PC-9 (cell line): Measurements from ENCODE around the gene B3GNT3. TPM values are rescaled to one million over a fixed set of nuclear protein-coding genes. Genes with fewer than 3 reads are reported as not detected.

Source experiments
- BruUV-seq: library from RNA; stranded (reverse); fragments of 400-500 nt; replicated peaks from 2 replicates; lab custom pipeline; 2021; lab: Mats Ljungman, UMichigan
- CTCF ChIA-PET: fragments of 300-600 bp; sonication (Branson Sonifier 250); formaldehyde crosslinking; loops from one replicate; lab custom pipeline; 2022; ENCODE audit warnings: antibody characterized with exemption; lab: Charles Lee
- POLR2A ChIA-PET: fragments of 300-600 bp; sonication (Branson Sonifier 250); formaldehyde crosslinking; loops from one replicate; lab custom pipeline; 2022; ENCODE audit warnings: antibody characterized with exemption; ENCODE audit not compliant: unreplicated experiment; lab: Charles Lee
- DNase-seq, 2 experiments: peaks; one replicate each; pipeline versions ENCODE4 v3.0.0 to v3.0.0-alpha.2; 2015 to 2022; ENCODE audit warnings: mixed read lengths in 1 of 2
- H2AFZ ChIP-seq: fragments of 200-600 bp; sonication (generic); 2 replicates; pipeline ENCODE4 v1.8.1; 2017; ENCODE audit warnings: antibody characterized with exemption
- H3F3A ChIP-seq: fragments of 200-600 bp; sonication (generic); 2 replicates; pipeline ENCODE4 v1.8.1; 2017; ENCODE audit warnings: antibody characterized with exemption, mild to moderate bottlenecking, low read depth; ENCODE audit not compliant: insufficient read depth
- H3K27ac ChIP-seq: fragments of 200-600 bp; sonication (generic); 2 replicates; pipeline ENCODE4 v1.6.1; 2016; ENCODE audit warnings: mixed run types
- H3K27me3 ChIP-seq: fragments of 200-600 bp; sonication (generic); 2 replicates; pipeline ENCODE4 v1.6.1; 2016; ENCODE audit warnings: low read depth, mixed run types; ENCODE audit not compliant: insufficient read depth
- H3K36me3 ChIP-seq: fragments of 200-600 bp; sonication (generic); 2 replicates; pipeline ENCODE4 v1.6.1; 2016; ENCODE audit warnings: low read depth, mixed run types
- H3K4me1 ChIP-seq: fragments of 200-600 bp; sonication (generic); replicated peaks from 2 replicates; pipeline ENCODE4 v1.6.1; 2016; ENCODE audit warnings: mixed run types; ENCODE audit not compliant: insufficient read depth
- H3K4me2 ChIP-seq: fragments of 200-600 bp; sonication (generic); 2 replicates; pipeline ENCODE4 v1.6.1; 2017; ENCODE audit warnings: mixed run types
- H3K4me3 ChIP-seq: fragments of 200-600 bp; sonication (generic); 2 replicates; pipeline ENCODE4 v1.6.1; 2016; ENCODE audit warnings: mixed run types
- H3K79me2 ChIP-seq: fragments of 200-600 bp; sonication (generic); 2 replicates; pipeline ENCODE4 v1.6.1; 2017; ENCODE audit warnings: low read depth, mixed run types
- H3K9me2 ChIP-seq: fragments of 200-600 bp; sonication (generic); 2 replicates; pipeline ENCODE4 v1.8.1; 2017; ENCODE audit warnings: mild to moderate bottlenecking; ENCODE audit not compliant: insufficient read depth
- H3K9me3 ChIP-seq: fragments of 200-600 bp; sonication (generic); 2 replicates; pipeline ENCODE4 v1.8.1; 2016; ENCODE audit warnings: low read depth; ENCODE audit not compliant: insufficient read depth
- H4K20me1 ChIP-seq: fragments of 200-600 bp; sonication (generic); 2 replicates; pipeline ENCODE4 v1.8.1; 2017; ENCODE audit not compliant: insufficient read depth
- EZH2 ChIP-seq: fragments of 200-600 bp; sonication (generic); IDR thresholded peaks from 2 replicates; pipeline ENCODE4 v1.8.0; 2017; ENCODE audit warnings: antibody characterized with exemption, low read depth
- intact Hi-C: fragments of 100-400 bp; cut with micrococcal nuclease; formaldehyde crosslinking; loops from one replicate; pipeline ENCODE4 v1.10.0; 2022; ENCODE audit not compliant: unreplicated experiment
- total RNA-seq: library from RNA; stranded (reverse); gene quantifications from 2 replicates; pipeline ENCODE4 v1.2.3, GENCODE V29; 2021
- TF ChIP-seq, protein P1 (sequence below): fragments of 200-600 bp; sonication (generic); conservative IDR thresholded peaks from 2 replicates; pipeline ENCODE4 v1.6.1; 2017; ENCODE audit warnings: mixed run types, antibody characterized with exemption, mild to moderate bottlenecking, moderate library complexity

The B3GNT3 gene
- total RNA-seq, 1 experiment from 2014 or later = 65.9 TPM

- no peak for DNase-seq
- Histone ChIP-seq H3K4me2 (no peak overlapping the region), H3F3A (peaks cover 30% of the 10 kb centered on the region), H4K20me1 (no peaks in the 10 kb centered on the region), H3K27ac (no peak overlapping the region), H3K27me3 (no peaks in the 10 kb centered on the region), H3K9me2 (no peaks in the 10 kb centered on the region), H2AFZ (no peak overlapping the region), H3K4me3 (no peak overlapping the region), H3K36me3 (no peaks in the 10 kb centered on the region), H3K79me2 (no peaks in the 10 kb centered on the region), H3K4me1 (no peaks in the 10 kb centered on the region), H3K9me3 (no peaks in the 10 kb centered on the region)
- TF ChIP-seq, protein P1, sequence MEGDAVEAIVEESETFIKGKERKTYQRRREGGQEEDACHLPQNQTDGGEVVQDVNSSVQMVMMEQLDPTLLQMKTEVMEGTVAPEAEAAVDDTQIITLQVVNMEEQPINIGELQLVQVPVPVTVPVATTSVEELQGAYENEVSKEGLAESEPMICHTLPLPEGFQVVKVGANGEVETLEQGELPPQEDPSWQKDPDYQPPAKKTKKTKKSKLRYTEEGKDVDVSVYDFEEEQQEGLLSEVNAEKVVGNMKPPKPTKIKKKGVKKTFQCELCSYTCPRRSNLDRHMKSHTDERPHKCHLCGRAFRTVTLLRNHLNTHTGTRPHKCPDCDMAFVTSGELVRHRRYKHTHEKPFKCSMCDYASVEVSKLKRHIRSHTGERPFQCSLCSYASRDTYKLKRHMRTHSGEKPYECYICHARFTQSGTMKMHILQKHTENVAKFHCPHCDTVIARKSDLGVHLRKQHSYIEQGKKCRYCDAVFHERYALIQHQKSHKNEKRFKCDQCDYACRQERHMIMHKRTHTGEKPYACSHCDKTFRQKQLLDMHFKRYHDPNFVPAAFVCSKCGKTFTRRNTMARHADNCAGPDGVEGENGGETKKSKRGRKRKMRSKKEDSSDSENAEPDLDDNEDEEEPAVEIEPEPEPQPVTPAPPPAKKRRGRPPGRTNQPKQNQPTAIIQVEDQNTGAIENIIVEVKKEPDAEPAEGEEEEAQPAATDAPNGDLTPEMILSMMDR = no peak
- no peak for TF ChIP-seq EZH2
- POLR2A ChIA-PET = no interaction called here
- intact Hi-C loops = no loop called here
- CTCF ChIA-PET = interaction anchor here (0.6 kb wide), 1 partner anchor 80 kb away, joined by 5 read pairs; no protein-coding TSS in a partner anchor
- no TSS peak for BruUV-seq
Measured at GRCh38 chr19:17754634-17755442, 40.1 kb upstream of the B3GNT3 start.

DNA sequence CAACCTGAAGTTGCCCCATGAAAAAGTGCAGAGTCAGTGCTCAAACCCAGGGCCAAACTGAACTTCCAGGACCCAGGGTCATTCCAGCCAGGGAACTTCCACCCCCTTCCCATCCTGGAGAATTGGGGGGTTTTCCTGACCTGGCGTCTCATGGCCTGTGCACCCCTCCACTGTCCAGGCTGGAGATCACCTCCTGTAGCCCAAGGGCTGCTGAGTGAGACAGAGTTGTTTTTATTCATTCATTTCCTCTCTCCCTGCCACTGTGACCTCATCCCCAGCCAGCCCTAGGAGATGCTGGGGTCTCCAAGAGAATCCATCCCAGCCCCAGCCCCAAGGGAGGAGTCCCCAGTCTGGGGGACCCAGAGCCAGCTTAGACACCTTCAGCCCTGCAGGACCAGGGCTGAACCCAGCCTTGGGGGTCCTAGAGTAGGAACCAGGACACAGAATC is 39.5 kb upstream of the B3GNT3 start:
- H3K4me1 ChIP-seq = no peaks in the 10 kb centered on the region
- H3K9me3 ChIP-seq = no peaks in the 10 kb centered on the region
- no peak overlapping the region for H2AFZ ChIP-seq
- no peak overlapping the region for H3K4me3 ChIP-seq
- no peak overlapping the region for H3K4me2 ChIP-seq
- H3K36me3 ChIP-seq = no peaks in the 10 kb centered on the region
- H3K27me3 ChIP-seq = no peaks in the 10 kb centered on the region
- intact Hi-C loops = no loop called here
- BruUV-seq = no TSS peak
- DNase-seq = no peak
- ChIA-PET CTCF (no interaction called here), POLR2A (no interaction called here)
- TF ChIP-seq EZH2 = no peak
- TF ChIP-seq, protein P1 = no peak
- H3K9me2 ChIP-seq = no peaks in the 10 kb centered on the region
- H3K27ac ChIP-seq = no peak overlapping the region
- H4K20me1 ChIP-seq = no peaks in the 10 kb centered on the region
- no peaks in the 10 kb centered on the region for H3K79me2 ChIP-seq
- H3F3A ChIP-seq = peaks cover 28% of the 10 kb centered on the region

DNA sequence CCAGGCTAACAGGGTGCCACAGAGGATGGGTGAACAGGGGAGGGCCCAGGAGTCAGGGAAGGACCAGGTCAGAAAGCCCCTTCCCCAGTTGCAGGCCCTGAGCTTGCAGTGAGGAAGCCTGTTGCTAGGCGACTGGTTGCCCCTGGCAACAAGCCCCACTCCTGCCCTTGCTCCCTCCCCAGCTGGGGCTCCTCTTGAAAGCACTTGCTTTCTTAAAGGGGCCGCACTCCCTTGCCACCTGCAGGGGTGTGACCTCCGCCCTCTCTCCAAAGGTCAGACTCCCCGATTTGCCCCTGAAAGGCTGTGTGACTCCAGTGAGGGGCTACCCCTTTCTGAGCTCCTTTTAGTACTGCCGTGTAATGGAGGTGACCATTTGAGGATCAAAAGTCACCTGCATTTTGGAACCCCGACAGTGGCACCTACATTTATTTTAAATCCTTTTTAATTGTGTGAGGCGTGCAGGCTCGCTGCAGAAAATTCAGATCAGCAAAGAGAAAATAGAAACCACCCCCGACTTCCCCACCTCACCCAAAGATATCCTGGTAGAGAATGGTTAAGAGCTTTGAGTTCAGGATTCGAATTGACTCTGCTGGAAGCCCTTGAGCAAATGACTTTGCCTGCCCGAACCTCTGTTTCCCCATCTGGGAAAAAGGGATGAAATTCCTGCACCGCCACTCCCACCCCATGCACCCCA is 38.8 kb upstream of the B3GNT3 start:
- Histone ChIP-seq H4K20me1 (no peaks in the 10 kb centered on the region), H3K4me3 (no peak overlapping the region), H3K27me3 (no peaks in the 10 kb centered on the region), H3K36me3 (no peaks in the 10 kb centered on the region), H3K4me2 (no peak overlapping the region), H3K9me3 (no peaks in the 10 kb centered on the region), H3K4me1 (no peaks in the 10 kb centered on the region), H2AFZ (no peak overlapping the region), H3F3A (peaks cover 28% of the 10 kb centered on the region), H3K9me2 (no peaks in the 10 kb centered on the region), H3K79me2 (no peaks in the 10 kb centered on the region), H3K27ac (no peak overlapping the region)
- POLR2A ChIA-PET = interaction anchor here (0.7 kb wide), 1 partner anchor 14 kb away, joined by 3 read pairs; no protein-coding TSS in a partner anchor
- DNase-seq = peak in 1 of 2 experiments; percentile 29
- no peak for TF ChIP-seq EZH2
- TF ChIP-seq, protein P1 = no peak
- CTCF ChIA-PET = no interaction called here
- no TSS peak for BruUV-seq
- intact Hi-C loops = no loop called here
